Measurements from ENCODE around the gene HSPB6. TPM values are rescaled to one million over a fixed set of nuclear protein-coding genes. Genes with fewer than 3 reads are reported as not detected.

The HSPB6 gene
- polyA plus RNA-seq, 1 donor (not counting 4 experiments of a cell fraction or from before 2014, with no cell fraction given) = not detected

GRCh38 chr19:35790981-35791813, 34.4 kb upstream of the HSPB6 start:
- no peak for DNase-seq (ENCODE audit: low read depth, low spot score)
- FAIRE-seq = no peak

GRCh38 chr19:35789978-35790944, 33.4 kb upstream of the HSPB6 start:
- Histone ChIP-seq H3K9ac (ENCODE audit: control insufficient read depth, extremely low read depth, insufficient read depth, low read length) (no peak overlapping the region), H3K9me1 (ENCODE audit: control insufficient read depth, extremely low read depth, insufficient read depth, low read length) (no peaks in the 10 kb centered on the region), H3K27ac (ENCODE audit: control insufficient read depth, insufficient read depth, low read length) (no peak overlapping the region), H3K27me3 (ENCODE audit: control insufficient read depth, extremely low read depth, insufficient read depth, low read length) (no peaks in the 10 kb centered on the region), H3K4me1 (ENCODE audit: control insufficient read depth, extremely low read depth, insufficient read depth, low read length) (no peaks in the 10 kb centered on the region), H3K4me3 (ENCODE audit: control insufficient read depth in 2 of 3, extremely low read depth in 1 of 3, insufficient read depth in 2 of 3, low read depth in 1 of 3, low read length in 3 of 3) (no peak overlapping the region), H4K20me1 (ENCODE audit: control insufficient read depth, extremely low read depth, insufficient read depth, low read length) (peaks cover 2% of the 10 kb centered on the region), H2AFZ (ENCODE audit: control insufficient read depth, low read length) (no peak overlapping the region), H3K9me3 (ENCODE audit: control insufficient read depth, low read depth, low read length) (no peaks in the 10 kb centered on the region), H3K79me2 (ENCODE audit: control insufficient read depth, insufficient read depth, low read length) (no peaks in the 10 kb centered on the region), H3K36me3 (ENCODE audit: control insufficient read depth in 2 of 2, extremely low read depth in 1 of 2, insufficient read depth in 2 of 2, low read length in 2 of 2) (no peaks in the 10 kb centered on the region), H3K4me2 (ENCODE audit: control insufficient read depth, extremely low read depth, insufficient read depth, low read depth, low read length) (no peak overlapping the region)
- TF ChIP-seq EZH2 (IDR thresholded peaks at IDR 0.05; ENCODE audit: low read length) (no peak), CTCF (optimal IDR thresholded peaks at IDR 0.05 in 1 of 3, IDR thresholded peaks at IDR 0.05 in 1 of 3, conservative IDR thresholded peaks at IDR 0.05 in 1 of 3; ENCODE audit: extremely low read depth in 1 of 3, insufficient read depth in 2 of 3, low read length in 3 of 3) (no peak)
- dilution Hi-C loops (cut with MboI; ENCODE audit: extremely low pct_ligation_motif_present, low sequenced_read_pairs) = no loop called here
- DNase-seq (ENCODE audit: low read depth, low spot score) = no peak
- no peak for FAIRE-seq

More at GRCh38 chr19:35790981-35791813, 34.4 kb upstream of the HSPB6 start:
- no peaks in the 10 kb centered on the region for H3K9me1 ChIP-seq (ENCODE audit: control insufficient read depth, extremely low read depth, insufficient read depth, low read length)
- peaks cover 2% of the 10 kb centered on the region for H4K20me1 ChIP-seq (ENCODE audit: control insufficient read depth, extremely low read depth, insufficient read depth, low read length)
- H3K4me1 ChIP-seq (ENCODE audit: control insufficient read depth, extremely low read depth, insufficient read depth, low read length) = no peaks in the 10 kb centered on the region
- no peak for TF ChIP-seq EZH2 (IDR thresholded peaks at IDR 0.05; ENCODE audit: low read length)
- TF ChIP-seq CTCF (optimal IDR thresholded peaks at IDR 0.05 in 1 of 3, IDR thresholded peaks at IDR 0.05 in 1 of 3, conservative IDR thresholded peaks at IDR 0.05 in 1 of 3; ENCODE audit: extremely low read depth in 1 of 3, insufficient read depth in 2 of 3, low read length in 3 of 3) = peak in 1 of 3 experiments; percentile 6
- H3K9me3 ChIP-seq (ENCODE audit: control insufficient read depth, low read depth, low read length) = no peaks in the 10 kb centered on the region
- H3K4me2 ChIP-seq (ENCODE audit: control insufficient read depth, extremely low read depth, insufficient read depth, low read depth, low read length) = no peak overlapping the region
- no peak overlapping the region for H2AFZ ChIP-seq (ENCODE audit: control insufficient read depth, low read length)
- no peak overlapping the region for H3K4me3 ChIP-seq (ENCODE audit: control insufficient read depth in 2 of 3, extremely low read depth in 1 of 3, insufficient read depth in 2 of 3, low read depth in 1 of 3, low read length in 3 of 3)
- dilution Hi-C loops (cut with MboI; ENCODE audit: extremely low pct_ligation_motif_present, low sequenced_read_pairs) = no loop called here
- H3K9ac ChIP-seq (ENCODE audit: control insufficient read depth, extremely low read depth, insufficient read depth, low read length) = no peak overlapping the region
- H3K27ac ChIP-seq (ENCODE audit: control insufficient read depth, insufficient read depth, low read length) = no peak overlapping the region
- no peaks in the 10 kb centered on the region for H3K27me3 ChIP-seq (ENCODE audit: control insufficient read depth, extremely low read depth, insufficient read depth, low read length)
- no peaks in the 10 kb centered on the region for H3K36me3 ChIP-seq (ENCODE audit: control insufficient read depth in 2 of 2, extremely low read depth in 1 of 2, insufficient read depth in 2 of 2, low read length in 2 of 2)
- H3K79me2 ChIP-seq (ENCODE audit: control insufficient read depth, insufficient read depth, low read length) = no peaks in the 10 kb centered on the region
